Pulmonary artery endothelial cell (primary cell): Measurements from ENCODE around the gene NYNRIN. TPM values are rescaled to one million over a fixed set of nuclear protein-coding genes. Genes with fewer than 3 reads are reported as not detected.

Experiments used
- DNase-seq: peaks from one replicate; pipeline ENCODE4 v3.0.0-alpha.2; 2011; ENCODE audit warnings: low read depth, low spot score
- total RNA-seq: library from RNA; depleted of rRNA; stranded (reverse); fragments of >200 nt; gene quantifications from 2 replicates; pipeline ENCODE4 v1.2.3, GENCODE V29; 2014

NYNRIN gene
- total RNA-seq, 1 donor from 2014 or later = 10.5 TPM

DNA sequence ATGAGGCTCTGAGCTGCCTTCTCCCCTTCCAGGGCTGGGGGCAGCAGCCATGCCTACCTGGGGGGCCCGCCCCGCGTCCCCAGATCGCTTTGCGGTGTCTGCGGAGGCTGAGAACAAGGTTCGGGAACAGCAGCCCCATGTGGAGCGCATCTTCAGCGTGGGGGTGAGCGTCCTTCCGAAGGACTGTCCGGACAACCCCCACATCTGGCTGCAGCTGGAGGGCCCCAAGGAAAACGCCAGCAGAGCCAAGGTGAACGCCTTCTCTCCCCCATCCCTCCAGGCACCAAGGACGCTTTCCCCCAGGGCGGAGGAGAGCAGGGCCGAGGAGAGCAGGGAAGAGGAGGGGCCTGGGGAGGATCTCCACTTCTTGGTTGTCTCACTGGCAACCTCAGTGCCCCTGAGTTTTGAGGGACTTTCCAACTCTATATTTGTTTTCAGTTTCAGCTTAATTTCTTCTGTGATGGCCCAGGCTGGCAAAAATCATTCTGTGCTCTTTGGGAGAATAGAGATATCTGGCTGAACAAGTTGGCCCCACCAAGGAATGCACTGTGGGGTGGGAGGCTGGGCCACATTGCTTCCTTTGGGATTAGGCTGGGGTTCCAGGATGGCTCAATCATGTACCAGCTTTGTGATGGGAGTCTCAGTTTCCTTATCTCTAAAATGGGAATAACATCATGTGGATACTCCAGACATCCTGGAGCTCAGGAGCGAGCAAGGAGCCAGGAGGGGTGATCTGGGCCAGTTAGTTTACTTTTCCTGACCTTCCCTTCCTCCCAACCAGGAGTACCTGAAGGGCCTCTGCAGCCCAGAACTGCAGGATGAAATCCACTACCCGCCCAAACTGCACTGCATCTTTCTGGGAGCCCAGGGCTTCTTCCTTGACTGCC, 32.1 kb downstream of the NYNRIN start:
- DNase-seq = no peak

DNA sequence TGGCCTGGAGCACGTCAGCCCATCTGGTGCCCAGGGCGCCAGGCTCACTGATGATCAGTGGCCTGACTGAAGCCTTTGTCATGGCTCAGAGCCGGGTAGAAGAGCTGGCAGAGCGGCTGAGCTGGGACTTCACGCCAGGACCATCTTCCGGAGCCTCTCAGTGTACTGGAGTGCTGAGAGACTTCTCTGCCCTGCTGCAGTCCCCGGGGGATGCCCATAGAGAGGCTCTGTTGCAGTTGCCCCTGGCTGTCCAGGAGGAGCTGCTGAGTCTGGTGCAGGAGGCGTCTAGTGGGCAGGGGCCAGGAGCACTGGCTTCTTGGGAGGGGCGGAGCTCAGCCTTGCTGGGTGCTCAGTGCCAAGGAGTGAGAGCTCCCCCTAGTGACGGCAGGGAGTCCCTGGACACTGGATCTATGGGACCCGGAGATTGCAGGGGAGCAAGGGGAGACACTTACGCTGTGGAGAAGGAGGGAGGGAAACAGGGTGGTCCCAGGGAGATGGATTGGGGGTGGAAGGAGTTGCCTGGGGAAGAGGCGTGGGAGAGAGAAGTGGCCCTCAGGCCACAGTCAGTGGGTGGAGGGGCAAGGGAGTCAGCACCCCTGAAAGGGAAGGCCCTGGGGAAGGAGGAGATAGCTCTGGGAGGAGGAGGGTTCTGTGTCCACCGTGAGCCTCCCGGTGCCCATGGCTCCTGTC, 32.9 kb downstream of the NYNRIN start:
- DNase-seq = peak; percentile 90

DNA sequence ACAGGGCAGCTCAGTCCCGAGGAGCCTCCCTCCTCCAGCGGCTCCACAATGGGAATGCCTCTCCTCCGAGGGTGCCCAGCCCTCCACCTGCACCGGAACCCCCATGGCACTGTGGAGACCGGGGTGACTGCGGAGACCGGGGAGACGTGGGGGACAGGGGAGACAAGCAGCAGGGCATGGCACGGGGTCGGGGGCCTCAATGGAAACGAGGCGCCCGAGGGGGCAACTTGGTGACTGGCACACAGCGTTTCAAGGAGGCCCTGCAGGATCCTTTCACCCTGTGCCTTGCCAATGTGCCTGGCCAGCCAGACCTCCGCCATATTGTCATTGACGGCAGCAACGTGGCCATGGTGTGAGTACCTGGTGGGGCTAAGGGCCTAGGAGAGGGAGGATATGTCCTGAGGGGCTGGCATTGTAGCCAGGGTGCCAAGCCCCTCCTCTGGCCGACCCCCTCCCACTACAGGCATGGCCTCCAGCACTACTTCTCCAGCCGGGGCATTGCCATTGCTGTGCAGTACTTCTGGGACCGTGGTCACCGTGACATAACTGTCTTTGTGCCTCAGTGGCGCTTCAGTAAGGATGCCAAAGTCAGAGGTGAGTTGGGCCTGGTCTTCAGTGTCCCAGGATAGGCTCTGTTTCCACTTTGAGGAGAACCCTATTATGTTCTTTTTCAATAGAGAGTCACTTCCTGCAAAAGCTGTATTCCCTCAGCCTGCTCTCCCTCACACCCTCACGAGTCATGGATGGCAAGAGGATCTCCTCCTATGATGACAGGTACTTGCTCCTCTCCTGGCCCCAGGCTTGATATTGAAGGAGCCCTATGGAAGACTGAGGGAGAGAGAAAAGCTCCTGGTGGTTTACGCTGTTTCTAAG, 33.7 kb downstream of the NYNRIN start:
- DNase-seq = no peak

DNA sequence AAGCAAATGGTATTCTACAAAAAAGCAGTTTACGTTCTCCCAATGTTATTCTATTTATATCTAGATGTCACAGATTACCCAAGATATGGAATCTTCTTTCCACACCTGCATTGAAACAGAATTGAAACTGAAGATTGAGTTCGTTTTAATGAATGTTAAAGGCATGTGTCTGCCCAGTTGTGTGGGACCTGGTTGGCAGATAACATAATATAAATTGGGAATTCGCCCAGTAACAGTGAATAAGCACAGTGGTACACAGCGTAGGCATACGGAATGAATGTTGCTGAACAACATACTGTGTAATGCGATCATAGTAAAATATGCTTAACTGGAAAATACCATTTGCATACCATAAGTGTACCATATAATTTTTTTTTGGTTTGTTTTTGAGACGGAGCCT, 35.2 kb downstream of the NYNRIN start:
- no peak for DNase-seq

DNA sequence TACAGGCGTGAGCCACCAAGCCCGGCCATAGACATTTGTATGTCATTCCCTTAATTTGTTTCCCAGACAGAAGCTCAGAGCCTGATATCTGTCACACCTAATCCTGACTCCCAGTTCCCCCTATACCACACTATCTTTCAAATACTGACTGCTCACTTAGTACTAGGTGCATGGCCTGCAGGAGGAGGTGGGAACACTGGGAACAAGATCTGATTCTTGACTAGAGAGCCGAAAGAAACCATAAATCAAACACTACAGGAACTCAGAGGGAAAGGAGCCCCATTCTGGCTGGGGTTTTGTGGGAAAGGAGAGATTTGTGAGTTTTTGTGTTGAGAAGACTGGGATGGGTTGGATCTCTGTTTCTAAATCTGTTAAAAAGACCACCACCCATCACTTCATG, 35.9 kb downstream of the NYNRIN start:
- DNase-seq = no peak

DNA sequence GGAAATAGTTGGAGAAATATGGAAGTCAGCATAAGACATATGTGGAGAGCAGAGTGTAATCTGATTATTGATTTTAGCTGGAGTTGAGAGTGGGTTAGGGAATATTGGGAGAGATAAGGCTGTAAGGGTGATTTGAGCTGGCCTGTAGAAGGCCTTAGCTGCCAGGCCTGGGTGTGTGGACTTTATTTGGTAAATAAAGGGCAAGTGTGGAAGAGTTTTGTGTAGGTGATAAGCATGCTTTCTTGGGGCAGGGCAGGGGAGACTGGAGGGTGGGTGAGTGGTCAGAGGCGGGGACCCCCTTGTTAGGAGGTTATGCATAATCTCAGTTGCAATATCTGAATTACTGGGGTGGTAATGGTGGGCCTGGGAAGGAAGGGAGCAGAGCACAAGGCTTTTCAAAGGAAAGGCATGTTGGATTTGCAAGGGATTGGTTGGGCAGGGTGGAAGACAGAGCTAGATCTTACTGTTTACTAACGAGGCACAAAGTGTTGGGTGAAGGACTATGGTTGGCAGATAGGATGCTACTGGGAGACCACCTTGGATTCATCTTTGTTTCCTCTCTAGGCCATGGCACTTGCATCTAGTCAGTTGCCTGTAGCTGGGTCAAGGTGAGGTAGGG, 36.5 kb downstream of the NYNRIN start:
- DNase-seq = no peak

DNA sequence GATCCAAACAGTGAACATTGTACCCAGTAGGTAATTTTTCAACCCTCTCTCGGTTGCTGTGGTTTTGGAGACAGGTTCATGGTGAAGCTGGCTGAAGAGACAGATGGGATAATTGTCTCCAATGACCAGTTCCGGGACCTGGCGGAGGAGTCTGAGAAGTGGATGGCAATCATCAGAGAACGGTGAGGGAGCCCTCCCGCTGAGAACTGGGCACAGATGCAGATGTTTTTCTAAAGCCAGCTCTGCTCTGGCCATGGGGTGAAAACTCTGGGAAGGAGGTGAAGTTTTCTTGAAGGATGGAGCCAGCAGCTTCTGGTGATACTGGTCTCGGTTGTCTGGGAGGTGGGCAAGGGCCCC, 37.2 kb downstream of the NYNRIN start:
- no peak for DNase-seq

DNA sequence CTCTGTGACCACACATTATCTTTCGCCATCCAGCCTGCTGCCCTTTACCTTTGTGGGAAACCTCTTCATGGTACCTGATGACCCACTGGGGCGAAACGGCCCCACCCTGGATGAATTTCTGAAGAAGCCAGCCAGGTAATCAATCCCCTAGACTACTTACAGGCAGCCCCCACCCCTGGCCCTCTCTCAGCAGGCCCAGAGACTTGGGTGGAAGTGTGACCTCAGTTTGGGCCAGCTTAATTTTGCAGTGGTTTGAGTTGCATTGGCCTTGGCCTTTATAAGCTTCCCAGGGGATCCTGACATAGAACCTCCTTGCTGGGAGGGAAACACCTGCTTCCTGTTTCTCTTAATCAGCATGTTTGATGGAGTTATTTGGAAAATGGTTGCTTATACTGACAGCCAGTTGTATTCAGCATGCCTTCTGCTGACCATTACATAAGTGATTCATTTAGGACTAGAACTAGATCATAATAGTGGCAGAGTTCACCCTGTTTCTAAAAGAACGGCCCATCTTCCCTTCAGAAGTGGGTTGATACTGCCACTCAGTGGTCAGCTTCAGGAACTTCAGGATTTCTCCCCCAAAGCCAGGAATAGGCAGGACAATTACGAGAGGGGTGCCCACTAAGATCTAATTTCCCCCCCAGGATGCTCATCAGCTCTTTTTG, 37.7 kb downstream of the NYNRIN start:
- DNase-seq = peak; percentile 93

DNA sequence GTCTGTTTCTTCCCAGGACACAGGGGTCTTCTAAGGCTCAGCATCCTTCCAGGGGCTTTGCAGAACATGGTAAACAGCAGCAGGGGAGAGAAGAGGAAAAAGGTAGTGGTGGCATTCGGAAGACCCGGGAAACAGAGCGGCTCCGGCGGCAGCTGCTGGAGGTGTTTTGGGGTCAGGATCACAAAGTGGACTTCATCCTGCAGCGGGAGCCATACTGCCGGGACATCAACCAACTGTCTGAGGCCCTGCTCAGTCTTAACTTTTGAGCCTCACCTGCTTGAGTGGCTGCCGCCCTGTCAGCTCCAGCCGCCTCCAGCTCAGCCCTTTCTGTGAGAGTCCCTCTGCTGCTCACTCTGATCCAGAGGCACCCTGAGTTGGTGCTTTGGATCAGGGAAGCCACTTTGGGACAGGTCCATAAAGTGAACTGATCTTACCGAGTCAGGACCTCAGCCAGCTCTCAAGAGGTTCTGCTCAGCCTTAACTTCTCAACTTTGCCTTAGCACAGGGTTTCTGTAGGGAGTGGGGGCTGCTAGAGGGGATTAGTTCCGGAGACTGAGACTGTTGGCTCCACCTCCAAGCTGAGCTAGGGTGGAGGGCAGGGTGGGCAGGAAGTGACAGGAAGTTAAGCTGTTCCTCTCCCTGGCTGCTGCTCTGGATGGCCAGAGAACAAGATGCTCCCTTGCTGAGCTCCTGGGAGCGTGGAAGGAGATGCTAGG, 38.4 kb downstream of the NYNRIN start:
- DNase-seq = no peak

DNA sequence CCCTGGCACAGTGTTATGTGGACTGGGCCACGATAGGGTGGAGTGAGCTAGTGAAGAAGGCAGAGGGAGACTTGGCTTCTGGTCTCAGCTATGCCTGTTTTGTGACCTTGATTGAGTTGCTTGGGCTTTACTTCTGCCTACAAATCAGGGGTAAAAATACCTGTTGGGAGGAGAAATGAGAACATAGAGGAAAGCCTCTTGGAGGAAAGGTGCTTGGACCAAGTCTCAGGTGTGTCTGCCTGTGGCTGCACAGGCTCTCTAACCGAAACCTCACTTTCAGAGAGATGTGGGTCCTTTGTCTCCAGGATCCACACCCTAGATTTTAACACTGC, 38.9 kb downstream of the NYNRIN start:
- DNase-seq = no peak

DNA sequence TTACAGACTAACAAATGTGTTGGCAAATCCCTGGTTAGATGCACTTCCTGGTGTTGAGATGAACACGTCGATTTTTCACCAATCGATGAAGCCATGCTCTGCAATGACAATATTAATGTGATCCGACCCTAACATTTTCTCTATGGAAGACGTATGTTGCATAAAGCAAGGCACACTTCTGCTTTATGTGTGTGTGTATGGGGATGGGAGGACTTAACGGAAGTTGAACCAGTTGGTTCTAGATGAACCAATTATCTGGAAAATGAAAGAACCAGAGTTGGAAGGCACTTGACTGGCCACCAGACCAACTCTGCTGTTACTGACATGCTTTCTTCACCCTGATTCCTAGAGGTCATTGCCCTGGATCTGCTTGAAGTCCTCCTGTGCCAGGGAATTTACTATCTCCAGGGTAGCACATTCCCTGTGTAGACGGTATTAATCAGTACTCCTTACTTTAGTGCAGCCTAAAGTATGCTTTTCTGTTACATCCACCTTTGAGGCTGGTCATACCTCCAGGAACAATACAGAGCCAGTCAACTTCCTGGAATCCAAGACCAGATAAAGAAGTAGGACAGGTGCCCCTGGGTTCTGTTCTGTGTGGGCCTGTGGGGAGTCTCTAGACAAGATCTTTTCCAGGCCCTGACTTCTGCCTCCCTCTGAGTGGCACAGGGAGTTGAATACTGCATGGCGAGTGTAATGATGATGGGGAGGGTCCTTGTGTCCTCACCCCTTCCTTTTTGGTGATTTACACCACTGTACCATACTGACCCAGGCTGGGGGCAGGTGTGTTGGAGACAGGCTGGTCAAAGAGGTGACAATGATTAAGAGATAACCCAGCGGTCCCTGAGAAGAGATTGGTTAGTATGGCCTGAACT, 39.7 kb downstream of the NYNRIN start:
- DNase-seq = no peak

DNA sequence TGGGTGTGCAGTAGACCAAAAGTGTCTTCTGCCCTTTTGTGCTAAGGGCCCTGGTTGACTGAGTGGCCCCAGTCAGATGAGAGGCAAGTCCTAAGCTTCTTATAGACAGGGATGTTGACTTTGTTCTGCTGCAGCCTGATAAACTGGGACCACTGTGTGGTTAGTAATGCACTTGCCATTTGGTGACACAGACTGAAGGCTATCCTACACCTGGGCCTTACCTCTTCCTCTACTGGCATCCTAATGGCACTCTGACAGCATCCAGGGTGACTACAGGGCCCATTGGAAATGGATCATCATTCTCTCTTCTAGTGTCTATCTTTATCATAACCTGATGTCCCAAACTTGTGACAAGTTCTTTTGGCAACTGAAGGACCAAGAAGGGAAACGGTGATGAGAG, 40.5 kb downstream of the NYNRIN start:
- no peak for DNase-seq

DNA sequence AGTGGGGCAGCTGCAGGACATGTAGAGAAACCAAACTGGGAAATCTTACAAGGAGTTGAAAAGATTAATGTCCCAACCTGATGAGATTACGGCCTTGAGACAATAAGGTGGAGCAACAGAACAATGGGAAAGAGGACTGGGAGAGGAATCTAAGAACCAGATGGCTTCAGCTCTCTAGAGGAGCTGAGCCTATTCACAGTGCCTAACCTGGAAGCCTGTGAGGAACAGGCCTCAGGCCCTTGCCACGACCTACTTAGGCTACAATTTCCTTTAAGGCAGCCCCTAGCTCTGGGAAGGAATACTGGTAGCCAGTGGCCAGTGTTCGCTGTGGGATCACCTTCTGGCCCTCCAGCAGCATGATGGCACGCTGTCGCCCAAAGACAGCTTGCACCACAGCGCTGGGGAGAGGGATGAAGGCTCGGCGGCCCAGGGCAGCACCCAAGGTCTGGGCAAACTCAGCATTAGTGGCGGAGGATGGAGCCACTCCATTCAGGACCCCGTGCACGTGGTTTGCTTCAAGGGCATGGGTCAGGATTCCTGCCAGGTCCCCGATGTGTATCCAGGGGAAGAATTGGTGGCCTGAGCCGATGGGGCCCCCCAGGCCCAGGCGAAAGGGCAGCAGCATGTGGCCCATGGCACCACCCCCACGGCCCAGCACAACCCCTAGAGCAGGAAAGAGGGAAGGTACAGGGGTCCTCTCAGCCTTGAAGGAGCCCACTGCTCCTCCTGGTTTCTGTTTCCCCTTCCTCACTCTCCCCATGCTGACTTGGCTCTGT, 41.2 kb downstream of the NYNRIN start:
- DNase-seq = no peak

DNA sequence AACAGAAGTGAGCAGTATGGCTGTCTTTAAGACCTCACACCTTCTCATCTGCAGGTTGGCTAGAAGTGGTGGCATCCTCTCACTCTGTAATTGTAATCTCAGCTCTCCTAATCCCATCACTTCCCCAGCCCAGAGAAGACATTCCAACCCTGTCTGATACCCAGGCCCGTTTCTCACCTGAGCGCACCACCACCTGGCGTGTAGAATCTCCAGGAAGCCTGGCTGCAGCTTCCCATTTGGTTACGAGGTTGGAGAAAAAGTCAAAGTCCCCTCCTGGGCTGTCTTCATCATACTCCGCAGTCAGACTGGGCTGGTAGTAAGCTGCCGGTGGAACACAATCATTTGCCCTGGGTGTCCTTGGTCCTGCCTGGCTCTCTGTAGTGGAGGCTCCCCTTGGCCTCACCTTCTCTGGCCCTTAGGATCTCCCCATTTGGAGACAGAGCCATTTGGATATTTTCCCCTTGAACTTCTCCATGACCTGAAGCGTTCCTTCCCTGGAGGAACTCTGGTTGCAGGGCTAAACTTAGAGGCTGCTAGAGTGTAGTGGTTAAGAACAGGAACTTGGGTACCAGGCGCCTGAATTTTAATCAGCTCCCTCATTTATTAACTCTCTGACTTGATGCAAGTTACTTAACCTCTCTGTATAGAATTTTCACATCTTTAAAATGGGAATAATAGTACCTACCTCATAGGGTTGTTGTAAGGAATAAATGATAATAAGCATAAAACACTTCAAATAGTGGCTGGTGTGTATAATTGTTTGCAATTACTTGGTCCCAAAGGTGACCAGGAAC, 42.0 kb downstream of the NYNRIN start:
- DNase-seq = no peak

DNA sequence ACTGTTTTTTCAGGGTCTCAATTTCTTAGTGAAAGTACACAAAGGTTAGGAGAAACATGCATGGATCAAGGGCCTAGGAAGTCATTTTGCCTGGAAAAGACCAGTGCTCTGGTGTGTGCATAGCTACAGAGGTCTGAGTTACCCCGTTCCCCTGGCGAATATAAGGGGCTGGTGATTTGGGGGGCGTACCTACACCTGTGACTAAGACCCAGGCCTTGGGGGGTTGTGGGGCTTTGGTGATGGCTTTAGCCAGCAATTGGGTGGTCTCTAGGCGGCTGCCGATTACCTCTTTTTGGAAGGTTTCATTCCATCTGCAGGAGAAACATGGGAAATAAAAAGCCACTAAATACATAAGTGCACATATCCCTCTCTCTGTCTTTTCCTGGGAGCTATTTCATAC, 42.7 kb downstream of the NYNRIN start:
- DNase-seq = no peak

DNA sequence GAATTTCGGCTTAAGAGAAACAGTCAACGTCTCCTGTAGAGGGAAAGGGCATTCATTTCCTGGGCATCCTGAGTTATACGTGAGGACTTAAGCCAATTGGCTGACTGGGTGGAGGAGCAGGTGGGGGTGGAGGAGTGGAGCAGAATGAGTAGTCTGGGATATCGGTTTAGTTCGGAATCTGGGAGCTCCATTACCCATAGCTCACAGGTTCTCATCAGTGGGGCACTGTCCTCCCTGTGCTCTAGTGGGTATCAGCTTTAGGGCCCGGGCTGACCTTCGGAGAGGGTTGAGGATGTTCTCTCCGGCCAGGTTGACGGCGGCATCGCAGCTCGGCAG, 43.1 kb downstream of the NYNRIN start:
- DNase-seq = no peak

DNA sequence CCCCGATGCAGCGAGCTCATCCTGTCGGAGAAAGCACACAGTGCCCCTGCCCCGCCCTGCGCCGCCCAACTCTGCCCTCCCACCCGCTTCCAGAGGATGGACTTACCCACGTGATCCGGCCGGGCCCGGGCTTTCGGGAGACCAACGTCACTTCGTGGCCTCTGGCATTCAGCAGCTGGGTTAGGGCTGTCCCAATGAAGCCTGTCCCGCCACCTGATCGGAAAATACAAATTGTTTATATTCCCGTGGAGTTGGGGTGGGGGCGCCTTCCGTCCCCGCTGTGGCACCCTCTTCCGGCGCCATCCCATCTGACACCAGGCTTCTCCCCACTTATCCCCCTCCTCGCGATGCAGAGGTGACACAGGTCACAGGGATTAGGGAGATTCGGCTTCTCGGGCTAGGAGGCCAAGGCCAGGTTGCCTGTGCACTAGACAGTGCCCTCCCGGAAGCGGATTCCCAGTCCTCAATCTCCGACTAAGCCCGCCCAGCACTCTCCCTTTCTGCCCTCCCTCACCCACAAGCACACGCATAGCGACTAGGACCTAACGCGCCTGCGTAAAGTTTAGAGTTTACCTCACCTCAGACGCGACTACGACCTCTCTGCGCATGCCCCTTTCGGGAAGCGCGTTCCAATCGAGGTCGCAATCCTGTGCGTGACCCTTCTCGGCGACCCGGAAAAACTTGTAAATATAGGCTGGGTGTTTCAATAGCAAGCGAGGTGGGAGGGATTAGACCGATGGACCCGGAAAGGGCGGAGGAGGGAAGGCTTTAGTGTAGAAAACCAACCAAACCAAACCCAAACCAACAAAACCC, 43.6 kb downstream of the NYNRIN start, which contains the start of gene SDR39U1:
Gene SDR39U1 (minus strand): TSS at position 537 of the 813 bp plus-strand sequence. CDS start 7 bp downstream, at position 530.
- peak; percentile 96 for DNase-seq
